ENCODE results near the gene OR6Q1.

The OR6Q1 gene

GRCh38 chr11:58011771-58012170 lies 19.0 kb upstream of the OR6Q1 start:
- DNase-seq (ENCODE audit: insufficient read length, low spot score) (no peak), FAIRE-seq (no peak)

GRCh38 chr11:58023435-58023931 lies 7.3 kb upstream of the OR6Q1 start, which contains the start of gene OR9Q1:
Gene OR9Q1, plus strand, starts transcription at chr11:58023881. Its CDS starts 155,564 bp downstream, at chr11:58179445.
- FAIRE-seq (no peak), DNase-seq (ENCODE audit: insufficient read length, low spot score) (no peak)
- TF ChIP-seq PAX5 (IDR thresholded peaks at IDR 0.05; ENCODE audit: insufficient read depth, low read length, severe bottlenecking): no peak
- TF ChIP-seq POLR2A (IDR thresholded peaks at IDR 0.05; ENCODE audit: low read depth, low read length): no peak
- TF ChIP-seq SPI1 (IDR thresholded peaks at IDR 0.05; ENCODE audit: low read depth, low read length): no peak
- no peak for TF ChIP-seq TAF1 (IDR thresholded peaks at IDR 0.05; ENCODE audit: low read depth, low read length)
- TF ChIP-seq POLR2AphosphoS5 (IDR thresholded peaks at IDR 0.05; ENCODE audit: low read depth, low read length): no peak
- no peak for TF ChIP-seq POU2F2 (IDR thresholded peaks at IDR 0.05; ENCODE audit: low read depth, low read length)

More at GRCh38 chr11:58011771-58012170, 19.0 kb upstream of the OR6Q1 start:
- TF ChIP-seq POLR2AphosphoS5 (IDR thresholded peaks at IDR 0.05; ENCODE audit: low read depth, low read length) (no peak), TAF1 (IDR thresholded peaks at IDR 0.05; ENCODE audit: low read depth, low read length) (no peak), POLR2A (IDR thresholded peaks at IDR 0.05; ENCODE audit: low read depth, low read length) (no peak), PAX5 (IDR thresholded peaks at IDR 0.05; ENCODE audit: insufficient read depth, low read length, severe bottlenecking) (no peak), POU2F2 (IDR thresholded peaks at IDR 0.05; ENCODE audit: low read depth, low read length) (no peak), SPI1 (IDR thresholded peaks at IDR 0.05; ENCODE audit: low read depth, low read length) (no peak)

GRCh38 chr11:58024601-58025091 lies 6.1 kb upstream of the OR6Q1 start:
- TF ChIP-seq PAX5 (IDR thresholded peaks at IDR 0.05; ENCODE audit: insufficient read depth, low read length, severe bottlenecking) (no peak), POLR2AphosphoS5 (IDR thresholded peaks at IDR 0.05; ENCODE audit: low read depth, low read length) (no peak), POU2F2 (IDR thresholded peaks at IDR 0.05; ENCODE audit: low read depth, low read length) (no peak), POLR2A (IDR thresholded peaks at IDR 0.05; ENCODE audit: low read depth, low read length) (no peak), TAF1 (IDR thresholded peaks at IDR 0.05; ENCODE audit: low read depth, low read length) (no peak), SPI1 (IDR thresholded peaks at IDR 0.05; ENCODE audit: low read depth, low read length) (no peak)
- DNase-seq (ENCODE audit: insufficient read length, low spot score): no peak
- FAIRE-seq: no peak

GRCh38 chr11:58027341-58027740 lies 3.4 kb upstream of the OR6Q1 start:
- no peak for TF ChIP-seq POLR2A (IDR thresholded peaks at IDR 0.05; ENCODE audit: low read depth, low read length)
- no peak for TF ChIP-seq PAX5 (IDR thresholded peaks at IDR 0.05; ENCODE audit: insufficient read depth, low read length, severe bottlenecking)
- TF ChIP-seq POLR2AphosphoS5 (IDR thresholded peaks at IDR 0.05; ENCODE audit: low read depth, low read length): no peak
- no peak for TF ChIP-seq POU2F2 (IDR thresholded peaks at IDR 0.05; ENCODE audit: low read depth, low read length)
- no peak for TF ChIP-seq TAF1 (IDR thresholded peaks at IDR 0.05; ENCODE audit: low read depth, low read length)
- no peak for TF ChIP-seq SPI1 (IDR thresholded peaks at IDR 0.05; ENCODE audit: low read depth, low read length)
- DNase-seq (ENCODE audit: insufficient read length, low spot score): no peak

GRCh38 chr11:58028687-58029411 lies 1.9 kb upstream of the OR6Q1 start:
- no peak for TF ChIP-seq TAF1 (IDR thresholded peaks at IDR 0.05; ENCODE audit: low read depth, low read length)
- no peak for TF ChIP-seq POU2F2 (IDR thresholded peaks at IDR 0.05; ENCODE audit: low read depth, low read length)
- TF ChIP-seq SPI1 (IDR thresholded peaks at IDR 0.05; ENCODE audit: low read depth, low read length): no peak
- FAIRE-seq: no peak
- DNase-seq (ENCODE audit: insufficient read length, low spot score): no peak

More at GRCh38 chr11:58027341-58027740, 3.4 kb upstream of the OR6Q1 start:
- FAIRE-seq: no peak

GRCh38 chr11:58034471-58034870 lies 3.7 kb downstream of the OR6Q1 start:
- DNase-seq (ENCODE audit: insufficient read length, low spot score) (no peak), FAIRE-seq (no peak)
- TF ChIP-seq POU2F2 (IDR thresholded peaks at IDR 0.05; ENCODE audit: low read depth, low read length) (no peak), POLR2AphosphoS5 (IDR thresholded peaks at IDR 0.05; ENCODE audit: low read depth, low read length) (no peak), POLR2A (IDR thresholded peaks at IDR 0.05; ENCODE audit: low read depth, low read length) (no peak), TAF1 (IDR thresholded peaks at IDR 0.05; ENCODE audit: low read depth, low read length) (no peak), PAX5 (IDR thresholded peaks at IDR 0.05; ENCODE audit: insufficient read depth, low read length, severe bottlenecking) (no peak), SPI1 (IDR thresholded peaks at IDR 0.05; ENCODE audit: low read depth, low read length) (no peak)

- DNase-seq (ENCODE audit: insufficient read length, low spot score) (no peak), FAIRE-seq (no peak)
- TF ChIP-seq POLR2AphosphoS5 (IDR thresholded peaks at IDR 0.05; ENCODE audit: low read depth, low read length) (no peak), POU2F2 (IDR thresholded peaks at IDR 0.05; ENCODE audit: low read depth, low read length) (no peak), POLR2A (IDR thresholded peaks at IDR 0.05; ENCODE audit: low read depth, low read length) (no peak), TAF1 (IDR thresholded peaks at IDR 0.05; ENCODE audit: low read depth, low read length) (no peak), PAX5 (IDR thresholded peaks at IDR 0.05; ENCODE audit: insufficient read depth, low read length, severe bottlenecking) (no peak), SPI1 (IDR thresholded peaks at IDR 0.05; ENCODE audit: low read depth, low read length) (no peak)
These were observed 8.8 kb downstream of the OR6Q1 start for GRCh38 chr11:58039589-58039988.

GRCh38 chr11:58043379-58043778 lies 12.6 kb downstream of the OR6Q1 start:
- DNase-seq (ENCODE audit: insufficient read length, low spot score) (no peak), FAIRE-seq (no peak)
- TF ChIP-seq PAX5 (IDR thresholded peaks at IDR 0.05; ENCODE audit: insufficient read depth, low read length, severe bottlenecking) (no peak), POLR2A (IDR thresholded peaks at IDR 0.05; ENCODE audit: low read depth, low read length) (no peak), TAF1 (IDR thresholded peaks at IDR 0.05; ENCODE audit: low read depth, low read length) (no peak), POLR2AphosphoS5 (IDR thresholded peaks at IDR 0.05; ENCODE audit: low read depth, low read length) (no peak), SPI1 (IDR thresholded peaks at IDR 0.05; ENCODE audit: low read depth, low read length) (no peak), POU2F2 (IDR thresholded peaks at IDR 0.05; ENCODE audit: low read depth, low read length) (no peak)

GRCh38 chr11:58046231-58046630 lies 15.5 kb downstream of the OR6Q1 start:
- TF ChIP-seq POLR2A (IDR thresholded peaks at IDR 0.05; ENCODE audit: low read depth, low read length): no peak
- no peak for TF ChIP-seq POU2F2 (IDR thresholded peaks at IDR 0.05; ENCODE audit: low read depth, low read length)
- TF ChIP-seq SPI1 (IDR thresholded peaks at IDR 0.05; ENCODE audit: low read depth, low read length): no peak
- no peak for TF ChIP-seq PAX5 (IDR thresholded peaks at IDR 0.05; ENCODE audit: insufficient read depth, low read length, severe bottlenecking)
- TF ChIP-seq TAF1 (IDR thresholded peaks at IDR 0.05; ENCODE audit: low read depth, low read length): no peak
- no peak for TF ChIP-seq POLR2AphosphoS5 (IDR thresholded peaks at IDR 0.05; ENCODE audit: low read depth, low read length)
- FAIRE-seq: no peak
- no peak for DNase-seq (ENCODE audit: insufficient read length, low spot score)
